RPMI7951 (cell line): ENCODE measurements around the gene SNURF. TPM values are rescaled to one million over a fixed set of nuclear protein-coding genes. Genes with fewer than 3 reads are reported as not detected.
"Not testable (repeated sequence)": the region's sequence is repeated elsewhere in the genome, so short reads cannot be mapped to it uniquely, and the experiment has no call there.

ENCODE experiments used
- DNase-seq: peaks from one replicate; pipeline ENCODE4 v3.0.0-alpha.2; 2012; ENCODE audit warnings: low read depth
- total RNA-seq: library from RNA; depleted of rRNA; stranded (reverse); fragments of >200 nt; shearing (Covaris generic); gene quantifications from 2 replicates; pipeline ENCODE4 v1.2.3, GENCODE V29; 2014; rRNA removed

Gene SNURF
- total RNA-seq, 1 experiment from 2014 or later: 13.6 TPM

DNA sequence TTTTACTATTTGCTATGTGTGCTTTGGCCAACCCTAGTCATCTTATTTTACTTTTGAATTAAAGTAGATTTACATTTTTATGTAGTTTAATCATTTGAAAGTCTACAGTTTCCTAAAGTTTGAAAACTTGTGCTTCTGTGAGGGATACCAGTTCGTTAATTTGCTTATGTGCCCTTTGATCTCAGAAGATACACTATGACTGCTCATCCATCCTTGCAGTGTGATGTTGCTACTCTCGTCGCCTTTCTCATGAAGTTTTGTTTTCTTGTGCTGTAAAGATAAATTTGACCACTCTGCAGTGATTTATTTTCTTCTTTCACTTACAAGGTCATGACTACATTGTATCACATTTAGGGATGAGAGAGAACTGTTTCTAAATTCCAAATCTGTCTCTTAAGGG lies 16.3 kb downstream of the SNURF start:
- no peak for DNase-seq

DNA sequence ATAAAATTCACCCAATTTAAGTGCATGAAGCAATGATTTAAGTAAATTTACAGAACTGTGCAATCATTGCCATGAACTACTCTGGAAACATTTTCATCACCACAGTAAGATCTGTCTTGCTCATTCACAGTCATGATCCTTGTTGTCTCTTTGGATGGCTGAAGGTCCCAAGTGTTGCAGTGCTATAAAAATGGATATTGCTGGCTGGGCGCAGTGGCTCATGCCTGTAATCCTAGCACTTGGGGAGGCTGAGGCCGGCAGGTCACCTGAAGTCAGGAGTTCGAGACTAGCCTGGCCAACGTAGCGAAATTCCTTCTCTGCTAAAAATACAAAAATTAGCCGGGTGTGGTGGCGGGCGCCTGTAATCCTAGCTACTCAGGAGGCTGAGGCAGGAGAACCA lies 17.0 kb downstream of the SNURF start:
- no peak for DNase-seq

DNA sequence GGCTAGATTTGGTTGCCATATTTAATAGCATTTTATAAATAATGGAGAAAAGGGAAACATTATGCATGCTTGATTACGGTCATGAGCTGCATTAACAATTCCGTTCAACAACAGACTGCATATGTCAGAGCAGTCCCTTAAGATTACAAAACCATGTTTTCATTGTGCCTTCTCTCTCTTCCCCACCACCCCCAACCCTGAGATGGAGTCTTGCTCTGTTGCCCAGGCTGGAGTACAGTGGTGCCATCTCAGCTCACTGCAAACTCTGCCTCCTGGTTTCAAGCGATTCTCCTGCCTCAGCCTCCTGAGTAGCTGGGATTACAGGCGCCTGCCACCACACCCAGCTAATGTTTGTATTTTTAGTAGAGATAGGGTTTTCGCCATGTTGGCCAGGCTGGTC lies 17.9 kb downstream of the SNURF start:
- DNase-seq: not testable (repeated sequence)

DNA sequence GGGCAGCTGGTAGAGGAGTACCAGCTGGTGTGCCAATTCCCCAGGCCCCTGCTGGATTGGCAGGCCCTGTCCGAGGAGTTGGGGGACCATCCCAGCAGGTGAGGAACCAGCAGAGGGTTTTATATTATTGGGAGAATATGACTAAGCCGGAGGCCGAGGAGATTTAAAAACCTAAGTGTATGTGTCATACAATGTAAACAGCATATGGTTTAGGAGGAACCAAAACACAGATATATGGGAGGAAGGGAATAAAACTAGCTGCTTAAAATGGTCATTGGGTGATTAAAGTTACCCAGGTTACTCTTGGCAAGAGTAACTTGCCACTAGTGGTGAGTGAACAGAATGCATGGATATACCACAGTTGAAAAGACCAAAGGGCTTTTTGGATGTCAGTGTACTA lies 22.1 kb downstream of the SNURF start:
- no peak for DNase-seq

DNA sequence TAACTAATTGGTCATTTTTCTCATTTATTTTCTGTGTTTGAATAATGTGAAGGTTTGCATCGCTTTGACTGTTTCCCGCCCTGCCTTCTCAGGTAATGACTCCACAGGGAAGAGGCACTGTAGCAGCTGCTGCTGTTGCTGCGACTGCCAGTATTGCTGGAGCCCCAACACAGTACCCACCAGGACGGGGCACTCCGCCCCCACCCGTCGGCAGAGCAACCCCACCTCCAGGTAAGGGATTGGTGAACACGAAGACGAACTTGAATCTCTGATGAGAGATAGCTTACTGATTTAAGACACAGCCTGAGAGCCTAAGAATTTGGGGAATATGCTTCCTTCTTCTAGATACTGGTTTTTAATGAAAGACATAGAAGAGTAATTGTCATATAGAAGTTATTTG lies 22.9 kb downstream of the SNURF start:
- no peak for DNase-seq

DNA sequence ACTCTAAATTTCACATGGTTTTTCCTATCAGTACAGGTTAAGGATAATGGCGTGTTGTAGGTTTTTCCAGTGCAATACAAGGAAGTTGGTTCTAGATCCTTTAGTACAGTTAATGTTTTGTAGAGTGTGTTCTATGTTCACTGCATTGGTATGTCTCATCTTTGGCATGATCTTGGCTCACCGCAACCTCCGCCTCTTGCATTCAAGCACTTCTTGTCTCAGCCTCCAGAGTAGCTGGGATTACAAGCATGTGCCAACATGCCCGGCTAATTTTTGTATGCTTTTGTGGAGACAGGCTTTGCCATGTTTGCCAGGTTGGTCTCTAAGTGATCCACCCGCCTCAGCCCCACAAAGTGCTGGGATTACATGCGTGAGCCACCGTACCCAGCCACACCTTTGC lies 30.4 kb downstream of the SNURF start:
- DNase-seq: no peak

DNA sequence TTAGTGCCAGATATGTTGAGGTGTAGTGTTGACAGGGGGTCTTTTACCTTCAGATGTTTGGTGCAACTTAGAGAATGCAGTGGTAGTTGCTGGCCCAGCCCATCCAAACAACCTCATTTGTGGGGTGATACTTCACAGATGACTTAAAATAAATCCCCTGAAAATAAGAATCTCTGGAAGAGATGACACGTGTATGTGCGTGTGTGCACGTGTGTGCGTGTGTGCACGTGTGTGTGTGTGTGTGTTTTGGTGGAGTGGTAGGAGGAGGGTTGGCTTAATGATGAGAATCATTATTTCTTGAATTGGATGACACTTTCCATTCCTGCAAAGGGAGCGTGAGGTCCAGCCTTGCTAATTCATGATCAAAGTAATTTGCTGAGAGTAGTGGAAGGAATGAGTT lies 31.9 kb downstream of the SNURF start:
- DNase-seq: no peak

Other genes with a start within 250 kb of the SNURF start
- 79.4 and 81.6 TPM in 2 replicates for gene SNRPN, start within 50 bp of the SNURF start, total RNA-seq